GM18505 (cell line): ENCODE measurements around the gene TRIO.
A peak's percentile ranks its signal among the peaks of the same experiment; 100 is the strongest.

Experiments
- ATAC-seq: cut with Tn5 transposase; IDR thresholded peaks from one replicate; pipeline ENCODE4 v1.9.1; 2021; ENCODE audit not compliant: unreplicated experiment
- POLR2A ChIP-seq: IDR thresholded peaks from 4 replicates; pipeline ENCODE4 v1.6.1; 2011; ENCODE audit warnings: borderline replicate concordance; ENCODE audit not compliant: insufficient read depth, insufficient read length; ENCODE audit errors: extremely low read depth

Gene TRIO

DNA sequence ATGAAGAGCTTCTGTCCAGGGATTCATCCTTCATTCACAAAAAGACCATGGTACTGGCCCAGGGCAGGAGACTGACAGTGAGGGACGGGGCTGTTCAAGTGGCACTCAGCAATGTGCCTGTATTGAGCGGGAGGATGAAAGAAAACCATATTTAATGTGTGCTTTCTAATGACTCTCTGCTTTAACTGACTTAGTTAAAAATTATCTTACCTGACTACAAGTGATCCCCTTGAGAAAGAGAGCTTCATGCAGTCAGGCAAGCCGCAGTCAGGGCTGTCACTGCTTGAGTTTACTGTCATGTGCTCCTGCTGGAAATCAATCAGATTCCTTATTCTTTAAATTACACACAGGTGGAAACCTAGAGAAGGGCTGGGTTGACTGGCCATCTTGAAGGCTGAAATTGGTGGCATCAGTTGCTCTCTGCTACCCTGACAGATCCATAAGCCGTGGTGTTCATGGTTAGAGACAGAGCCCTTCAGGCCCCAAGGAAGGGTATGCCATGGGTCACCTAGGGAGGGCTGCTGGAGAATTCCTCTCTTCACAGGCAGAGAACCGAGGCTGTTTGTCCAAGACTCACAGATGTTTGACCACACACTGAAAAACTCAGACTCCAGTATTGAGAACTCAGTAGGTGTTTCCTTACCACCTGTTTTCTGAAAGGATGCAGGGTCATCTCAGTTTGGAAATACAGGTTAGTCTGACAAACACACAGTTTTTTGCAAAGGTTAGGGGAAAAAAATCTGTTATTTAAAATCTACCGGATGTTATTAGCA is 70.9 kb downstream of the TRIO start:
- peak; percentile 25 for ATAC-seq
- no peak for TF ChIP-seq POLR2A

- TF ChIP-seq POLR2A = no peak
- no peak for ATAC-seq
Observed at GRCh38 chr5:14215901-14216300, 72.8 kb downstream of the TRIO start.

DNA sequence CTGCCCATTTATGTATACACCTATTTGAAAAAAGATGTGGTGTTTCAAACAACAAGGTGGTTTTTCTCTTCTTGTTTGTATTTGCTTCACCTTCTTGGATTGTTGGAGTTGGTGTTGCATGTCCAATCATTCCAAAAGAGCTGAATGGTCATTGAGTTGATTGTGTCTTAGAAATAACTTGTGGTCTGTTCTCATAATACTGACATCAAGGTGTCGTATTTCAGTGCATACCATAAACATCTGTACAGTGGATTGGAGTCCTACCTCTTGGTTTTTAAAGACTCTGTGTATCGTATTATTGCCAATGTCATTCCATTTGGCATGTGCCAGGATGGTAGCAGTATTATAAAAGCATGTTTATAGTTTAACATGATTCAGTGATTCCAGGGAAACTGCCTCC is 73.2 kb downstream of the TRIO start:
- ATAC-seq = no peak
- TF ChIP-seq POLR2A = no peak

GRCh38 chr5:14216902-14217301 is 73.8 kb downstream of the TRIO start:
- TF ChIP-seq POLR2A = no peak
- ATAC-seq = no peak

DNA sequence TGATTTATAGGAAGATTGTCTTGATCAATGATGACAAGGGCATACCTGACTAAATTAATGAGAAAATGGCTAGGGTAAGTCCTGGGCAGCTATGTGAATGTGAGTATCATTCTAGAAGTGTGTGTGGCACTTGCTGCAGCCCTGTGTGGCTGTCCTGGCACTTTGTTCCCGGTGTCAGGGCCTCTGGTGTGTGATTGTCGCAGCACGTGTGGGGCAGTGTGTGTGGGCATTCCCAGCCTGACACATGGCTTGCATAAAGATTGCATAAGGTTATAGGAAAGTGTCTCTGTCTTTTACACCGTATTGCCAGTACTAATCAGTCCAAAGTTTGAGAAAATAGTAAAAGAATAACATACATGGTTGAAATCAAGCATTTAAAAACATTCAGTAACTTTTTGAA is 74.4 kb downstream of the TRIO start:
- no peak for ATAC-seq
- no peak for TF ChIP-seq POLR2A

DNA sequence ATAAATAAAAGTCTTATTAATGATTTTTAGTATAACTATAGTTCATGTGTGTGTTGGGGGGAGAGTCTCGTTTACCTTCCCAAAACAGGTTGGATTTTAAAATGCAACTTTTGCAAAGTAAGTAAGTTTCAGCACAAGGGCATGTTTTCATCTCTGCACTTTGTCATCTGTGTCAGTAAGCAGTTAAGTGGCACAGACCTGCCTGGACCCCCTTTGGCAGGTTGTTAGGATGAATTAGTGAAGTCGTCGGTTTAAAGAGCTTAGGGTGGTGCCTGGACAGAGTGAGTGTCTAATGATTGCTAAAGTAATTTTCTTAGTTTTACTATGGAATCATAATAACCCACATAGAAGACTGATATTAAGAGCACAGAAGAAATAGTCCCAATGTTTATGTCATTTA is 74.9 kb downstream of the TRIO start:
- no peak for TF ChIP-seq POLR2A
- no peak for ATAC-seq

GRCh38 chr5:14218480-14218879 is 75.3 kb downstream of the TRIO start:
- no peak for TF ChIP-seq POLR2A
- no peak for ATAC-seq

DNA sequence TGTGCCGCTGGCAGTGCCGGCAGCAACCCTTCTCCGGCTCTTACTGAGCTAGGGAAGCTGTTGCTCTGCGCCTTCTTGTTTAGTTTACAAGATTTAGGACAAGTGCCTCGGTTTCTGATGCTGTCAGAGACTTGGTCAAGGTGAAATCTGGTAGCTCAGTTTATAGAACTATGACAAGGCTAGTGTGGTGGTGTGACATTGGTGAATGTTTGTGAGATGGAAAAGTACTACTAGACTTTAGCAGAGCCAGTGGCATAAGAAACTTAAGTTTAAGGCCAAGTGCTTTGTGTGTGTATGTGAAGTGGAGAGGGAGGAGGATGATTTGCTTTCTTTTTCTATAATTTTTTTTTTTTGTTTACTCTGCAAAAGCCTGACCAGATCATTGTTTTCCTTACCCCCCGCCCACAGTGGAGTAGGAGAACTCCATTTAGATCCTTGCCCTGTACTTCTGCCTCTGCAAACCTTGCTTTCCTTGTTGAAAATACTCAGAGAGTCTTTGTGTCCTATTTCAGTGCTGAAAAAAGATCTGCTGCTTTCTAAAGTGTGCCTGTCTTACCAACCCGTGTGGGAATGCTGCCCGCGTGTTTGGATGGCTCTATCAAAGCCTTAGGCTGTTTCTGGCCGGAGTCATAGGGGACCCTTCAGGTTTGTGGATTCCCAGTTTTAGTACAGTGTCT is 75.9 kb downstream of the TRIO start:
- no peak for TF ChIP-seq POLR2A
- ATAC-seq = no peak

DNA sequence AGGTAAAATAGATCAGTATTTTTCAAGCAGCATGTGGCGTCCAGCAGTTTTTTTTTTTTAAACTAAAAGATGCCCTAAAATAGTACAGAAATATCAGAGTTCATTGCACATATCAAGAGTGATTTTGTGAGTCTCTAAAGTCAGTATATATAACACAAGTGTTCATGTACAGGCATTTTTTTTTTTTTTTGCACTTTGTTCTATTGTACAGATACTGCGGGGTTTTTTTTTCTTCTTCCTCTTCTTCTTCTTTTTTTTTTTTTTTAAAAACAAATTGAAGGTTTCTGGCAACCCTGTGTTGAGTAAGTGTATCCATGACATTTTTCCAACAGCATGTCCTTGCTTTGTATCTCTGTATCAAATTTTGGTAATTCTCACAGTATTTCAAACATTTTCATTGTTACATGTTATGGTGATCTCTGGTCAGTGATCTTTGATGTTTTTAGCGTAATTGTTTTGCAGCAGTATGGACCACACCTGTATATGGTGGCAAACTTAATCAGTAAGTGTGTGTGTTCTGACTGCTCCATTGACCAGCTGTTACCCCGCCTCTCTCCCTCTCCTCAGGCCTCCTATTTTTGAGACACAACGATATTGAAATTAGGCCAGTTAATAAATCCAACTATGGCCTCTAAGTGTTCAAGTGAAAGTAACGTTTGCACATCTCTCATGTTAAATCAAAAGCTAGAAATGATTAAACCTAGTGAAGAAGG is 76.8 kb downstream of the TRIO start:
- ATAC-seq = no peak
- no peak for TF ChIP-seq POLR2A

GRCh38 chr5:14220642-14221041 is 77.5 kb downstream of the TRIO start:
- no peak for ATAC-seq
- no peak for TF ChIP-seq POLR2A

- ATAC-seq = no peak
- TF ChIP-seq POLR2A = no peak
Observed at GRCh38 chr5:14221732-14222131, 78.6 kb downstream of the TRIO start.

DNA sequence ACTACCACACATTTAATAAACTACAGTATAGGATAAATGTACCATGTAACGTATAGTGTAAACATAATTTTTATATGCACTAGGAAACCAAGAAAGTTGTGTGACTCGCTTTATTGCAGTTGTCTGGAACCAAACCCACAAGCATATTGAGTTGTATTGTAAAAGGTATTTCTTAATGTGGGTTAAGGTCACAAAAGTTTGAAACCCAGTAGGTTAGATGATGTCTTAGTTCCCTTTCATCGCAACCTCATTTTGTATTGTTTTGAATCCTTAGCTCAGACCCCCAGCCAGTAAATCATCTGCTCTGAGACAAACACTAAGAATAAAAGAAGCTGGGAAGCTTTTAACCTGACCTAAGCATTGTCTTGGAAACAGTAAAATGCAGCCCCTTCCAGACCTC is 79.1 kb downstream of the TRIO start:
- no peak for ATAC-seq
- TF ChIP-seq POLR2A = no peak

GRCh38 chr5:14223372-14223771 is 80.2 kb downstream of the TRIO start:
- ATAC-seq = no peak
- no peak for TF ChIP-seq POLR2A

GRCh38 chr5:14225173-14225834 is 82.2 kb downstream of the TRIO start:
- ATAC-seq = no peak
- TF ChIP-seq POLR2A = no peak

- ATAC-seq = no peak
- TF ChIP-seq POLR2A = no peak
Observed at GRCh38 chr5:14226149-14226548, 83.0 kb downstream of the TRIO start.
